Left hindlimb (tissue), 1 donor: ENCODE data around the gene NDUFS4.
"Not testable (repeated sequence)": the region's sequence is repeated elsewhere in the genome, so short reads cannot be mapped to it uniquely, and the experiment has no call there.

Source experiments
- DNase-seq: peaks from one replicate; pipeline ENCODE4 v3.0.0-alpha.2; 2018

The NDUFS4 gene

DNA sequence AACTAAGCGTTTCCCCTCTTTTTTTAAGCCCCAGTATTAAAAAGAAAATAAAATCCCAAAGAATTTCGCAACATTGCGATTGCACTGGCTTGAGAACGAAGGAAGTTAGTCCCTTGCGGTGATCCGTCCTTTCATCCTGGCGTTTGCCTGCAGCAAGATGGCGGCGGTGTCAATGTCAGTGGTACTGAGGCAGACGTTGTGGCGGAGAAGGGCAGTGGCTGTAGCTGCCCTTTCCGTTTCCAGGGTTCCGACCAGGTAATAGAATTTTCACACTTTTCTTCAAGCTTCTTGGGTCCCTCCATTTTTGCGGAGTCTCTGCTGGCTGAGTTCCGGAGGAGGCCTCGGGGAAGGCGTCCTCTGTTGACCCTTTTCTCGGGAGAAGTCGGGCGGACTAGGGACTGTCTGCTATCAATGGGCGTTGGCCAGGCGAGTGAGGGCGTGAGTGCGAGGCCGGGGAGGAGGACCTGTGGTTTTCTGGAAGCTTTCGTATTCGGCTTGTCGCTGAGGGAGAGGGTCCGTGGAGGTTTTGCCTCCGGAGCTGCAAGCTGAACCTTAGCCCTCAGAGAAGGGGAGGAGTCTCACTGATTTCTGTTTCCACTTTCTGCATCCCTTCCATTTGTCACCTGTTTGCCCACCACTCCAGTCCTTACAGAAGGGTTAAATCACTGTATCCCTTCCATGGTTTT, at the start of gene NDUFS4:
NDUFS4 (plus strand) TSS at position 134 of the 686 bp plus-strand sequence; CDS start at position 158, 24 bp downstream.
- peak; percentile 89 for DNase-seq

GRCh38 chr5:53512539-53512938, 47.9 kb upstream of the NDUFS4 start:
- DNase-seq, result no peak

DNA sequence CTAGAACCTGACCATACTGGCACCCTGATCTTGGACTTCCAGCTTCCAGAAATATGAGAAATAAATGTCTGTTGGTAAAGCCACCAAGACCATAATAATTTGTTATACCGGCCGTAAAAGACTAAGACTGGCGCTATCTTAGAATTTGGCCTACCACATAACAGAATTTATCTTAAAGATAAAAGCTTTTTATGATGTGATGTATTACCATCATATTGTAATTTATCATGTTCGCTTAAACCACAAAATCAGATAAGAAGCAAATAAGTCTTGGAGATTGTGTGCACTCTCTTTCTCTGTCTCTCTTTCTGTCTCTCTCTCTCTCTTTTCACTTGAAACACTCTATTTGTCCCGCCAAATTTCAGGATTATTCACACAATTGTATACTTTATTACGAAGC, 44.5 kb upstream of the NDUFS4 start:
- no peak for DNase-seq

- no peak for DNase-seq
Measured at GRCh38 chr5:53520813-53521212, 39.6 kb upstream of the NDUFS4 start.

DNA sequence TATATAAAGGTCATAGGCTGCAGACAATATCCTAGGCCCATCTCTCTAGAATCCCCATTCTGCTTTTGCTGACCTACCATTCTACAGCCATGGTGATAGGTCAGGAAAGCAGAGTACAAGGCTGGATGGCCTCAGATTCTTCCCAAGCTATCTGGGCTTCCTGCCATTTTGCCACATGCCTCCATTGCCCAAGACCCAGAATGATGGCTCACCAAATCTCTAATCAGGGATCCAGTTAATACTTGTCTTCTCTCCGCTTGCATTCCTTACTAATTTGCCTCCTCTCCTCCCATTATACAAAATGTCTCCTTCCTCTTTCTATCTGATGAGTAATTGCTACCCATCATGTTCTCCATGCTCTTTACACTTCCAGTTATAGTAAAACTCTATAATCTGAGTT, 22.7 kb upstream of the NDUFS4 start:
- no peak for DNase-seq

DNA sequence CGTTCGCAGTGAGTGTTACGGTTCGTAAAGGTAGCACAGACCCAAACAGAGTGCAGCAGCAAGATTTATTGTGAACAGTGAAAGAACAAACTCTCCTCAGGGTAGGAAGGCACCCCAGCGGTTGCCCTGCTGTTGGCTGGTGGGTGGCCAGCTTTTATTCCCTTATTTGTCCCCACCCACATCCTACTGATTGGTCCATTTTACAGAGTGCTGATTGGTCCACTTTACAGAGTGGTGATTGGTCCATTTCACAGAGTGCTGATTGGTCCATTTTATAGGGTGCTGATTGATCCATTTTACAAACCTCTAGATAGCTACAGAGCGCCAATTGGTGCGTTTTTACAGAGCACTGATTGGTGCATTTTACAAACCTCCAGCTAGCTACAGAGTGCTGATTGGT, 19.7 kb upstream of the NDUFS4 start:
- not testable (repeated sequence) for DNase-seq

DNA sequence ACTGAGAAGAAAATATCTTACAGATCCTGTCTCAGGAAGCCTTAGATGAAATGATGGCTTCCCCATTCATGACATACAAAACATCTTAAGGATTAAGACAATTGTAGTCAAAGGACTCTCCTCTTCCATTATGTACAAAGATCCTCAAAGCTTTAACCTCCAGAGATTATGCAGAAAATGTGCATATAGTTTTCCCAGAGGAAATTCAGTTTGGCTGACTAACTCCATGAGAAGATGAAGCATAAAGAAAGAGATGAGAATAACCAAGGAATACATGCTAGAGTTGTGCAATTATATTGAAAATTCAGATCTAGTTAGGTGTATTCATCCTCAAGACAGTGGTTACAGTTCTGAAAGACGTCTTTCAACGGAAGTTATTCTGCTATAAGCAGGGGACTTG, 18.6 kb upstream of the NDUFS4 start:
- DNase-seq, result no peak

DNA sequence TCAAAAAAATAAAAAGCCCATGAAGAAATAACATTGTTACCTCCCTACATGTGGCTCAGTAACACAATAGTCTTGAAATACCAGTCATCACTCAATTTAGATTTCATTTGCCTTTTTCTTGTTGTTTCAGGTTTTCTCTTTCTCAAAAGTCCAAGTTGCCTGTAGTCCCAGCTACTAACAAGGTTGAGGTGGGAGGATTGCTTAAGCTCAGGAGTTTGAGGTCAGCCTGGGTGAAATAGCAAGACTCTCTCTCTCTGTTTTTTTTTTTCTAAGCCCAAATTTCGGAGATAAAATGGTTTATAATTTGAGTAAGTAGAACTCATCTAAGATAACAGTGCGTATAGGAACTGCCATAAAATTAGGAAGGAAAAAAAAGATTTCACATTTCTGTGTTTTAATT, 17.5 kb upstream of the NDUFS4 start:
- DNase-seq, result no peak

DNA sequence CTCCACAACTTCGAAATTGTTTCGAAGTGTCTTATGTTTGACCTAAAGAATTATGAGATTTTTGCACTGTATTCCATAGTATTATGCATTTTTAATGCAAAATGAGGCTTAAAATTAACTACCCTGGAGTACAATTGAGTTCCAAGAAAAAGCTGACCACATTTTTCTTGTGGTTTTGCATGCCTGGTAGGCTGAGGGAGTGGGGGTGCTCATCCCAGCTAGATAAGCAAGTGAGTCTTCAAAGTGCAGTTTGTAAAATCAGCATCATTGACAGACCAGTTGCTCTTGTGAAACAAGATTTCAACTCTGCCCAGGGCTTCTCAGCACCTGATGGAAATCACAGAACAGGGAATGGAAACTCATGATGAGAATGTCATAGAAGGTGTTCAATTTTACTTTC, 17.0 kb upstream of the NDUFS4 start:
- DNase-seq, result no peak

DNA sequence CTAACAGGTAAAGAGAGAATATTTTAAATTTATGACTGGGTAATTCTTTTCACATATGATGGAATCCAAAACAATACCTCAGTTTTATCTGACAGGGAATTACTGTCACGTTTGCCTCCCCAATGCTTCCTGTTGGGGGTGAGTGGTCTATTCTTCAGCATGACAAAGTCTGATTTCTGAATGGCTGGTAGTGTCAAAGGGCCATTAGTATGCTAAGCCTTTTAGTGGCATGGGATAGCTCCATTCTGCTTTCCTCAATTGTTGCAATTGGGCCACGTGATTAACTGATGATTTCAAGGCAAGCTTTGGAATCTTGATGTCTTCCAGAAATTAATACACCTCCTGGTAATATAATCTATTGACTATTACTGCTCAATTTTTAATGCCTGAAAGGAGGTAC, 14.7 kb upstream of the NDUFS4 start:
- DNase-seq, result no peak

DNA sequence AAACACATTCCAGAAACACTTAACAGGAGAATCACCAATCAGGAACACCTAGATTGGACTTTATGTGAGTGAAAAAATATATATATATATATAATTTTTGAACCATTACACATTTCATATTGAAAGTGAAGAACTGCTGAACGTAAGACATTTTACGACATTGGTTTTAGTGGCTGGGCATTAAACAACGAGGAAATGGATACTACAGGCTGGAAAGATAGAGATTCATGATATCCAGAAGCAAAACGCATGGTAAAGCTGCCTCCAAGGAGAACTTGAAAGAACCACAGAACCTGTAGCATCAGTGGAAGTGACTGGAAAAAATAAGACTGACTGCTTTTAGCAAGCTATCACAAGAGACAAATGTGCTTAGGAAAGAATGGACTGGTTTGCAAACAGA, 13.2 kb upstream of the NDUFS4 start:
- no peak for DNase-seq

DNA sequence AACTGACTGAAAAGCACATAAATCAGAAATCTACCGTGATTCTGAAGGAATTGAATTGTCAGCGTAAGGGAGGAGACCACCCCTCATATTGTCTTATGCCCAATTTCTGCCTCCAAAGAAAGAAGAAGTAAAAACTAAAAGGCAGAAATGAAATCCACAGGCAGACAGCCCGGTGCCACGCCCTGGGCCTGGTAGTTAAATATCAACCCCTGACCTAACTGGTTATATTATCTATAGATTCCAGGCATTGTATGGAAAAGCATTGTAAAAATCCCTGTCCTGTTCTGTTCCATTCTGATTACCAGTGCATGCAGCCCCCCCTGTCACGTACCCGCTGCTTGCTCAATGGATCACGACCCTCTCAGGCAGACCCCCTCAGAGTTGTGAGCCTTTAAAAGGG, 11.9 kb upstream of the NDUFS4 start:
- DNase-seq, result not testable (repeated sequence)

DNA sequence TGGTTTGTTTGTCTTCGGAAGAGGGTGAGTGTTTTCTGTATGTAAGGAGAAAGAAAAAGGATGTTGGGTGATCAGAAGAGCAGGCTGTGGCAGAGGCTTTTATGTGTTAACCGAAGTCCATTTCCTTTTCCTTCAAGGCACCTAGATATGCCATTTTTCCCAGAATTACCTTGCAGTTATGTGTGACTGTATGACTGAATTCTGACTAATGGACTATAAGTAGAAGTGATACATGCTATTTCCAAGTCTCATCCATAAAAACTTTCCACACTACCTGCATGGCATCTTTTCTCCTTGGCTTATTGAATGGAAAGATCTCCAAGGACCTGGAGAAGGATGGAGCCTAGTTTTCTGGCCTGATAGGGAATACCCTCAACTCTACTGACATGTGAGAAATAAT, 10.6 kb upstream of the NDUFS4 start:
- no peak for DNase-seq

- DNase-seq, result no peak
Measured at GRCh38 chr5:53552561-53552960, 7.9 kb upstream of the NDUFS4 start.

- DNase-seq, result no peak
Measured at GRCh38 chr5:53554444-53554843, 6.0 kb upstream of the NDUFS4 start.

DNA sequence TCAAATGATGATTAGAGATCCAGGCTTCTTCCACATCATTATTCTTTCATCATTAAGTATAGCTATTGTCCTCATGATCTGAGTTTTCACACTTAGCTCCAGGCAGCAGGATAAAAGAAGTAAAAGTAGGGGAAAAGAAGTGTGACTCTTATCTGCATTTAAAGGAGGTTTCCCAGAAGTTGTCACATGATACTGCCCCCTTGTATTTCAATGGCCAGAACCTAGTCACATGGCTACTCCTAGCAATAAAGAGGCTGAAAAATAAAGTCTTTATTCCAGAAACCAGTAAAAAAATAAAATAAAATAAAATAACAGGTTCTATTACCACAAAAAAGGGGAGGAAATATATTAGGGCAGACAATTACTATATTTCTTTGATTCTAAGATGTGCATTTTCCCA, 5.3 kb upstream of the NDUFS4 start:
- no peak for DNase-seq

DNA sequence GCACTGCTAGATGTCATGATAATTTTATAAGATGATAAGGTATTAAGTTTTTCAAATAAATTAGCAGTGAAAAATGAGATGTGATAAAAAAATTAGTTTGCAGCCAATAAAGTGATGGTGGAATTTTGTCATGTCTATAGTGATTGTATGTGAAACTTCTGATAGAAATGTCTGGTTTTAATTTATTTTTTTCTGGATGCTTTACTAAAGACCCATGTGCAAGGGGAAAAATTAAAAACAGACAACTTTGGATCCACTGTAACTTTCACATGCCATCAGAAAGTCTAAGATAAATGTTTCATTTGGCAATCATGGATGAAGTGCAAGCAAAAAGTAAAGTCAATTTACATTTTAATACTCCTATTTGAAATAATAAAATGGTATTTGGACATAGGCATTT, 4.4 kb upstream of the NDUFS4 start:
- DNase-seq, result no peak

DNA sequence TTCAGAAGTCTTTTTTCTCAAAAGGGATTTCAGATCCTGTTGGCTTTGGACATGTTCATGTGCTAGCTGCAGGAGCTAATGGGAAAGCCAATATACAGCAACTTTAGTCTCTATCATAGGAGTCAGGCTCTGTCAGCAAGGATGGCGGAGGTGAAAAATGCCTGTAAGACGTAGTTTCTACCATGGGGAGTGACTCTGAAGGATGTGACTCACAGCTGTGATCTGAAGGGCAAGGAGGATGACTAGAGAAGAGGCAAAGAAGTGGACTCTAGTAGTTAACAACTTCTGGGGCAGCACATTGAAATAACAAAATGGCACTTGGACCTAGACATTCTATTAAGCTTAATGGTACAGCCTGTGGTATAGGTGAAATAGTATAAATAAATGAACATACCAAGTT, 3.1 kb upstream of the NDUFS4 start:
- DNase-seq, result no peak

- DNase-seq, result no peak
Measured at GRCh38 chr5:53558966-53559365, 1.5 kb upstream of the NDUFS4 start.

- DNase-seq, result no peak
Measured at GRCh38 chr5:53560028-53560427, 411 bp upstream of the NDUFS4 start.

GRCh38 chr5:53568401-53568800, 8.0 kb downstream of the NDUFS4 start:
- DNase-seq, result no peak

DNA sequence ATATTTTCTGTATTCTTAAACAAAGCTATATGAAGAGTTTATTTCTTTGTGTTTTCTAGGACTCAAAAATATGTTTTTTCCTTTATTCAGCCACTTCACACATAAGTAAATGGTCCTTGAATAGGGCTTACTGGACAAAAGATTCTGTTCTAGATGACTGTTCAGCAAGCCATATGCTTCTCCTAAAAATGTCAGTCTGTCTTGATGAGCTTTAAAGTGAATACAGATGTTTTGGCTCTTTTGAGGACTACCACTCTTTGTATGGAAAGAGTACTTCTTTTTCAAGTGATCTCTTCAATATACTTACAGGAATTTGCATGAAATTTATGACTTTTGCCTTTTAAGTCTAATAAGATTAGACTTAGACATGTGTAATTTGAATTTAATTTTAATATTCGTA, 8.4 kb downstream of the NDUFS4 start:
- no peak for DNase-seq

DNA sequence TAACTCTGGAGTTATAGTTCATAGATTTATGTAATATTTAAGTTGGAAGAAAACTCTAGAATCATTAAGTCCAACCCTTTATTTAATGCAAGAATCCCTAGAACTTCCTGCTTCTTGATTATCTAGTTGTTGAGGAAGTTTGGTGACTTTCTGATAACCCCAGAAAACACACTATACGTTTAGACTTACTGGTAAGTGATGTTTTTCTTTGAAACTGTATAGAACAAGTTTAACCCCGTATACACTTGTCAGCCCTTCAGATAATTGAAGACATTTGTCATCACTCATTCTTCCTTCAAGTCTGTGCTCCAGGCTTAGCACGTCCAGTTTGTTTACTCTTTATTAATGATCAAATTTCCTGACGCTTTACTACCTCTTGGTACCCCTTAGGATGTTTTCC, 9.0 kb downstream of the NDUFS4 start:
- no peak for DNase-seq

- DNase-seq, result no peak
Measured at GRCh38 chr5:53571403-53571802, 11.0 kb downstream of the NDUFS4 start.

DNA sequence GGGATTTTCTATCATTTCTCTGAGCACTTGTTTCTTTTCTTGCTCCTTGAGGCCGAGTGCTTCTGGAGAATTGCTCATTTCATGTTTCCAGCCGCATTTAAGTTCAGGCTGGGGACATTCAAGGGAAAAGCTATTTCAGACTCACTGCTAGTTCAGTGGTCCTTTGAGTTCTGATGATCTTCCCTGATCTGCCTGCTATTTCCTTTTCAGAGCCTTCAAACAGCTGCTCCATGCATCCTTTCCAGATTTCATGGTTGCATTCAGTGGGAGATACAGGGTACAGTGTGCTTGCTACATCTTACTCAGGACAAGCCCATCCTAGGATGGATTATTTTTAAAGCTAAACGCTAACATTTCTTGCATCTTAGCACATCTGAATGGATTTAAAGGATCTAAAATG, 14.7 kb downstream of the NDUFS4 start:
- DNase-seq, result no peak

- no peak for DNase-seq
Measured at GRCh38 chr5:53575831-53576230, 15.4 kb downstream of the NDUFS4 start.
